Measurements from ENCODE around the gene AGPAT4.
"Not testable (repeated sequence)": the region's sequence is repeated elsewhere in the genome, so short reads cannot be mapped to it uniquely, and the experiment has no call there.

Gene AGPAT4

GRCh38 chr6:161227004-161227960, 46.6 kb downstream of the AGPAT4 start:
- no peak for DNase-seq (ENCODE audit: low read depth)

GRCh38 chr6:161226009-161226964, 47.6 kb downstream of the AGPAT4 start:
- DNase-seq (ENCODE audit: low read depth) = no peak

- DNase-seq (ENCODE audit: low read depth) = no peak
These were observed 48.2 kb downstream of the AGPAT4 start for GRCh38 chr6:161225681-161226008.

GRCh38 chr6:161224951-161225680, 48.7 kb downstream of the AGPAT4 start:
- DNase-seq (ENCODE audit: low read depth) = not testable (repeated sequence)

- no peak for DNase-seq (ENCODE audit: low read depth)
These were observed 50.2 kb downstream of the AGPAT4 start for GRCh38 chr6:161223646-161224045.

GRCh38 chr6:161222706-161223234, 51.1 kb downstream of the AGPAT4 start:
- no peak for DNase-seq (ENCODE audit: low read depth)

- DNase-seq (ENCODE audit: low read depth) = no peak
These were observed 53.5 kb downstream of the AGPAT4 start for GRCh38 chr6:161220346-161220745.

GRCh38 chr6:161219680-161220079, 54.2 kb downstream of the AGPAT4 start:
- DNase-seq (ENCODE audit: low read depth) = no peak

- DNase-seq (ENCODE audit: low read depth) = no peak
These were observed 55.6 kb downstream of the AGPAT4 start for GRCh38 chr6:161218222-161218621.

GRCh38 chr6:161217628-161218027, 56.2 kb downstream of the AGPAT4 start:
- no peak for DNase-seq (ENCODE audit: low read depth)

- no peak for DNase-seq (ENCODE audit: low read depth)
These were observed 57.1 kb downstream of the AGPAT4 start for GRCh38 chr6:161216616-161217205.

- no peak for DNase-seq (ENCODE audit: low read depth)
These were observed 57.8 kb downstream of the AGPAT4 start for GRCh38 chr6:161215876-161216615.

- DNase-seq (ENCODE audit: low read depth) = no peak
These were observed 58.7 kb downstream of the AGPAT4 start for GRCh38 chr6:161215193-161215592.

GRCh38 chr6:161214722-161215121, 59.1 kb downstream of the AGPAT4 start:
- DNase-seq (ENCODE audit: low read depth) = no peak

- DNase-seq (ENCODE audit: low read depth) = no peak
These were observed 61.0 kb downstream of the AGPAT4 start for GRCh38 chr6:161212902-161213301.

GRCh38 chr6:161211380-161212035, 62.4 kb downstream of the AGPAT4 start:
- no peak for DNase-seq (ENCODE audit: low read depth)

GRCh38 chr6:161210857-161211256, 63.0 kb downstream of the AGPAT4 start:
- no peak for DNase-seq (ENCODE audit: low read depth)

GRCh38 chr6:161207200-161207599, 66.7 kb downstream of the AGPAT4 start:
- no peak for DNase-seq (ENCODE audit: low read depth)

GRCh38 chr6:161204866-161205557, 68.8 kb downstream of the AGPAT4 start:
- no peak for DNase-seq (ENCODE audit: low read depth)

Data from activated T-helper 9 cell treated with anti-CD3 and anti-CD28 coated beads, Interleukin-2, amount 50 U/mL, for 16 hours (primary cell).